MG63 (cell line): ENCODE results near the gene EPHB2. TPM values are rescaled to one million over a fixed set of nuclear protein-coding genes. Genes with fewer than 3 reads are reported as not detected.

Experiments
- DNase-seq: peaks from one replicate; pipeline ENCODE4 v3.0.0-alpha.2; 2020
- H3K27me3 ChIP-seq: fragments of 250-450 bp; sonication (Bioruptor Pico); 2 replicates; pipeline ENCODE4 v1.5.1; 2020; ENCODE audit warnings: mild to moderate bottlenecking, moderate library complexity
- H3K36me3 ChIP-seq: fragments of 250-450 bp; sonication (Bioruptor Pico); 2 replicates; pipeline ENCODE4 v1.5.1; 2020; ENCODE audit warnings: mild to moderate bottlenecking, moderate library complexity
- H3K4me3 ChIP-seq: fragments of 250-450 bp; sonication (Bioruptor Pico); 2 replicates; pipeline ENCODE4 v1.5.1; 2020; ENCODE audit warnings: mild to moderate bottlenecking, moderate library complexity
- H3K9me3 ChIP-seq: fragments of 250-450 bp; sonication (Bioruptor Pico); 2 replicates; pipeline ENCODE4 v1.5.1; 2020; ENCODE audit warnings: mild to moderate bottlenecking, moderate library complexity
- total RNA-seq: library from RNA; depleted of rRNA; stranded (reverse); fragments of >200 nt; shearing (Covaris generic); gene quantifications from 2 replicates; pipeline ENCODE4 v1.2.3, GENCODE V29; 2014; ENCODE audit warnings: low replicate concordance

The EPHB2 gene
- total RNA-seq, 1 experiment from 2014 or later, result 19.6 TPM

- Histone ChIP-seq H3K4me3 (no peak overlapping the region), H3K36me3 (no peaks in the 10 kb centered on the region), H3K27me3 (no peaks in the 10 kb centered on the region), H3K9me3 (no peaks in the 10 kb centered on the region)
- no peak for DNase-seq
Observed at GRCh38 chr1:22794647-22795365, 84.2 kb downstream of the EPHB2 start.

GRCh38 chr1:22795366-22795714 lies 84.7 kb downstream of the EPHB2 start:
- DNase-seq, result no peak
- no peak overlapping the region for H3K4me3 ChIP-seq
- no peaks in the 10 kb centered on the region for H3K36me3 ChIP-seq
- no peaks in the 10 kb centered on the region for H3K27me3 ChIP-seq
- no peaks in the 10 kb centered on the region for H3K9me3 ChIP-seq

- H3K27me3 ChIP-seq, result no peaks in the 10 kb centered on the region
- no peaks in the 10 kb centered on the region; the same call in 1 of the 2 replicates for H3K9me3 ChIP-seq
- DNase-seq, result no peak
- H3K36me3 ChIP-seq, result no peaks in the 10 kb centered on the region
- H3K4me3 ChIP-seq, result no peak overlapping the region
Observed at GRCh38 chr1:22796642-22797041, 86.0 kb downstream of the EPHB2 start.

- Histone ChIP-seq H3K4me3 (no peak overlapping the region), H3K36me3 (no peaks in the 10 kb centered on the region), H3K27me3 (no peaks in the 10 kb centered on the region), H3K9me3 (no peaks in the 10 kb centered on the region; the same call in 1 of the 2 replicates)
- DNase-seq, result no peak
Observed at GRCh38 chr1:22798083-22798482, 87.4 kb downstream of the EPHB2 start.

- no peak for DNase-seq
- Histone ChIP-seq H3K27me3 (no peaks in the 10 kb centered on the region), H3K9me3 (no peaks in the 10 kb centered on the region; the same call in 1 of the 2 replicates), H3K4me3 (no peak overlapping the region), H3K36me3 (no peaks in the 10 kb centered on the region)
Observed at GRCh38 chr1:22799971-22800370, 89.3 kb downstream of the EPHB2 start.

- H3K36me3 ChIP-seq, result no peaks in the 10 kb centered on the region
- no peak overlapping the region for H3K4me3 ChIP-seq
- no peak for DNase-seq
- no peaks in the 10 kb centered on the region; the same call in 1 of the 2 replicates for H3K9me3 ChIP-seq
- no peaks in the 10 kb centered on the region for H3K27me3 ChIP-seq
Observed at GRCh38 chr1:22800629-22801028, 90.0 kb downstream of the EPHB2 start.

- Histone ChIP-seq H3K36me3 (no peaks in the 10 kb centered on the region), H3K27me3 (no peaks in the 10 kb centered on the region), H3K9me3 (no peaks in the 10 kb centered on the region; the same call in 1 of the 2 replicates), H3K4me3 (no peak overlapping the region)
- DNase-seq, result no peak
Observed at GRCh38 chr1:22801347-22801746, 90.7 kb downstream of the EPHB2 start.

GRCh38 chr1:22801761-22802160 lies 91.1 kb downstream of the EPHB2 start:
- no peak overlapping the region for H3K4me3 ChIP-seq

GRCh38 chr1:22803833-22804232 lies 93.2 kb downstream of the EPHB2 start:
- Histone ChIP-seq H3K36me3 (no peaks in the 10 kb centered on the region), H3K9me3 (no peaks in the 10 kb centered on the region; the same call in 1 of the 2 replicates), H3K4me3 (no peak overlapping the region), H3K27me3 (no peaks in the 10 kb centered on the region)
- no peak for DNase-seq

More at GRCh38 chr1:22801761-22802160, 91.1 kb downstream of the EPHB2 start:
- no peaks in the 10 kb centered on the region for H3K36me3 ChIP-seq
- no peaks in the 10 kb centered on the region for H3K27me3 ChIP-seq
- DNase-seq, result no peak
- no peaks in the 10 kb centered on the region; the same call in 1 of the 2 replicates for H3K9me3 ChIP-seq

- no peak for DNase-seq
- Histone ChIP-seq H3K27me3 (no peaks in the 10 kb centered on the region), H3K4me3 (no peak overlapping the region), H3K36me3 (no peaks in the 10 kb centered on the region), H3K9me3 (no peaks in the 10 kb centered on the region; the same call in 1 of the 2 replicates)
Observed at GRCh38 chr1:22804406-22804805, 93.8 kb downstream of the EPHB2 start.

- no peaks in the 10 kb centered on the region; the same call in 1 of the 2 replicates for H3K9me3 ChIP-seq
- H3K36me3 ChIP-seq, result no peaks in the 10 kb centered on the region; the same call in 1 of the 2 replicates
- no peak overlapping the region for H3K4me3 ChIP-seq
- DNase-seq, result no peak
- no peaks in the 10 kb centered on the region for H3K27me3 ChIP-seq
Observed at GRCh38 chr1:22804969-22805671, 94.5 kb downstream of the EPHB2 start.

GRCh38 chr1:22805672-22806038 lies 95.0 kb downstream of the EPHB2 start:
- Histone ChIP-seq H3K36me3 (no peaks in the 10 kb centered on the region; the same call in 1 of the 2 replicates), H3K9me3 (no peaks in the 10 kb centered on the region), H3K27me3 (no peaks in the 10 kb centered on the region), H3K4me3 (no peak overlapping the region)
- DNase-seq, result no peak

- DNase-seq, result no peak
- H3K36me3 ChIP-seq, result no peaks in the 10 kb centered on the region; the same call in 1 of the 2 replicates
- no peaks in the 10 kb centered on the region for H3K9me3 ChIP-seq
- H3K27me3 ChIP-seq, result no peaks in the 10 kb centered on the region
- H3K4me3 ChIP-seq, result no peak overlapping the region
Observed at GRCh38 chr1:22806584-22806983, 95.9 kb downstream of the EPHB2 start.

- no peak overlapping the region for H3K4me3 ChIP-seq
- no peaks in the 10 kb centered on the region for H3K27me3 ChIP-seq
- no peaks in the 10 kb centered on the region for H3K9me3 ChIP-seq
- no peaks in the 10 kb centered on the region; the same call in 1 of the 2 replicates for H3K36me3 ChIP-seq
- DNase-seq, result no peak
Observed at GRCh38 chr1:22807340-22807739, 96.7 kb downstream of the EPHB2 start.

- DNase-seq, result peak; percentile 88
- Histone ChIP-seq H3K36me3 (no peaks in the 10 kb centered on the region; the same call in 1 of the 2 replicates), H3K9me3 (no peaks in the 10 kb centered on the region), H3K4me3 (no peak overlapping the region), H3K27me3 (no peaks in the 10 kb centered on the region)
Observed at GRCh38 chr1:22808186-22808675, 97.6 kb downstream of the EPHB2 start.

GRCh38 chr1:22808676-22809483 lies 98.2 kb downstream of the EPHB2 start:
- Histone ChIP-seq H3K36me3 (no peaks in the 10 kb centered on the region; the same call in 1 of the 2 replicates), H3K27me3 (no peaks in the 10 kb centered on the region), H3K9me3 (no peaks in the 10 kb centered on the region), H3K4me3 (no peak overlapping the region)
- peak; percentile 97 for DNase-seq

- no peak overlapping the region for H3K4me3 ChIP-seq
- no peaks in the 10 kb centered on the region for H3K9me3 ChIP-seq
- no peaks in the 10 kb centered on the region for H3K27me3 ChIP-seq
- DNase-seq, result no peak
- H3K36me3 ChIP-seq, result no peaks in the 10 kb centered on the region; the same call in 1 of the 2 replicates
Observed at GRCh38 chr1:22809783-22810182, 99.1 kb downstream of the EPHB2 start.
